WI38 (cell line): ENCODE measurements around the gene GABPB2.

ENCODE experiments used
- H3K4me3 ChIP-seq: 2 replicates; pipeline ENCODE4 v1.5.1; 2011; ENCODE audit warnings: low read depth, mild to moderate bottlenecking, control low read depth, low read length
- CTCF ChIP-seq: IDR thresholded peaks from 2 replicates; pipeline ENCODE4 v1.5.1; 2012; ENCODE audit warnings: low read depth, mild to moderate bottlenecking, control low read depth, low read length

GABPB2 gene

GRCh38 chr1:151051356-151052009 is 19.1 kb upstream of the GABPB2 start:
- no peak for TF ChIP-seq CTCF
- no peak overlapping the region for H3K4me3 ChIP-seq

- no peak for TF ChIP-seq CTCF
Measured at GRCh38 chr1:151054971-151055547, 15.5 kb upstream of the GABPB2 start.

GRCh38 chr1:151055581-151055980 is 15.0 kb upstream of the GABPB2 start:
- TF ChIP-seq CTCF, result no peak
- H3K4me3 ChIP-seq, result no peak overlapping the region

More at GRCh38 chr1:151054971-151055547, 15.5 kb upstream of the GABPB2 start:
- no peak overlapping the region for H3K4me3 ChIP-seq

GRCh38 chr1:151056149-151056548 is 14.4 kb upstream of the GABPB2 start:
- H3K4me3 ChIP-seq, result no peak overlapping the region
- no peak for TF ChIP-seq CTCF

GRCh38 chr1:151058692-151059091 is 11.9 kb upstream of the GABPB2 start:
- peak overlapping the region; percentile 71 for H3K4me3 ChIP-seq
- TF ChIP-seq CTCF, result no peak

- peak within 1 kb of the TSS; percentile 71 for H3K4me3 ChIP-seq
- TF ChIP-seq CTCF, result peak; percentile 75
Measured at GRCh38 chr1:151059109-151060006, 11.2 kb upstream of the GABPB2 start, which contains the start of gene CDC42SE1. TSS of gene CDC42SE1 (minus strand) at chr1:151059622. CDS start at chr1:151055730, 3,892 bp downstream.
